GM12864 (cell line): ENCODE measurements around the gene PLCB4.

Source experiments
- DNase-seq: peaks from one replicate; pipeline ENCODE4 v3.0.0-alpha.2; 2011; ENCODE audit warnings: low read depth
- H3K4me3 ChIP-seq: 2 replicates; pipeline ENCODE4 v1.5.1; 2011; ENCODE audit warnings: mild to moderate bottlenecking, low read depth, low read length, control low read depth
- CTCF ChIP-seq: IDR thresholded peaks from 2 replicates; pipeline ENCODE4 v1.5.1; 2011; ENCODE audit warnings: low read depth, mild to moderate bottlenecking, moderate library complexity, low read length, control low read depth, inconsistent platforms; ENCODE audit errors: missing control alignments

Gene PLCB4

GRCh38 chr20:9301129-9302090 is 232.5 kb downstream of the PLCB4 start:
- DNase-seq, result no peak
- no peak overlapping the region for H3K4me3 ChIP-seq
- TF ChIP-seq CTCF, result no peak

DNA sequence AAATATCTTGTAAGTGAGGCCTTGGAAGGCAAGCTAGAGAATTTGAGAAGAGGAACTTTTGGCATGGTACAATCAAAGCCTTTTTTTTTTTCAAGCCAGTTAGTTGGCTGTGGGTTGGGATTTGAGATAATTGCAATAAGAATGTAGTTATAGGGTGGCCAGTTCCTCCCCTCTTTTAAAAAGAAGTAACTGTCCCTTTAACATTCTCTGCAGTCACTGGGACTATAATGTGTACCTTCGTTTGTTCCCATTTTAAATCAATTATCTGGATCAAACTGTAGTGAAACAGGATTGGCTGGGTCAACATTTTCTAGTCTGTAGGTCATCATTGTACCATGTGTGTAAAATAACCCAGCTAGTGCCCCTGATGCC is 233.2 kb downstream of the PLCB4 start:
- TF ChIP-seq CTCF, result no peak
- H3K4me3 ChIP-seq, result no peak overlapping the region

DNA sequence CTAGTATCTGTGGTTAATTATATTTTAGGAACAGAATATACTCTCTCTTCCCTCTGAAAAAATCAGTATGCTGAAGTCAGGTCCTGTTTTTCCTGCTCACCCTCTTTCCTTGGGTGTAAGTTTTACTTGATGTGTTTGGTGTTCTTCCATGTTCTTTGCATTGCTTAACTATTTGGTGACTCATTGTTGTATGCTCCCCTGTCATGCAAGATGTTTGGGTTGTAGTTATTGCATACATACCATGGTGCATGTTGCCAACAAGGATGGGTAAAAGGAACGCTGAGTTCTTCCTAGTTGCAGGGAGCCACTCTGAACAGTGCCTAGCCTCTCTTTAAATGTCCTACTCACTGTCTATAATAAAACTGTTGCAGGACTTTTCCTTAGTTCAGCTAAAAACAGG is 237.6 kb downstream of the PLCB4 start:
- DNase-seq, result no peak
- TF ChIP-seq CTCF, result no peak
- H3K4me3 ChIP-seq, result no peak overlapping the region

More for the DNA sequence above, 233.2 kb downstream of the PLCB4 start:
- DNase-seq, result no peak

- no peak for DNase-seq
- no peak overlapping the region for H3K4me3 ChIP-seq
- no peak for TF ChIP-seq CTCF
These were observed 239.2 kb downstream of the PLCB4 start for GRCh38 chr20:9308056-9308455.

- H3K4me3 ChIP-seq, result no peak overlapping the region
- TF ChIP-seq CTCF, result no peak
- DNase-seq, result no peak
These were observed 242.2 kb downstream of the PLCB4 start for GRCh38 chr20:9311132-9311531.

- no peak for TF ChIP-seq CTCF
- H3K4me3 ChIP-seq, result no peak overlapping the region
- no peak for DNase-seq
These were observed 250.9 kb downstream of the PLCB4 start for GRCh38 chr20:9319687-9320384.

GRCh38 chr20:9321007-9321406 is 252.1 kb downstream of the PLCB4 start:
- DNase-seq, result no peak
- no peak for TF ChIP-seq CTCF
- H3K4me3 ChIP-seq, result no peak overlapping the region
